H54 (cell line): ENCODE measurements around the gene HERPUD2.

Experiments
- DNase-seq: peaks from one replicate; pipeline ENCODE4 v3.0.0; 2011; ENCODE audit warnings: low spot score, mixed read lengths; ENCODE audit not compliant: insufficient read length
- FAIRE-seq: peaks from 3 replicates; lab custom pipeline; 2011; peaks lifted over from hg19 to GRCh38; lab: Jason Lieb, UNC
- POLR2A ChIP-seq: IDR thresholded peaks from 2 replicates; pipeline ENCODE4 v1.6.1; 2011; ENCODE audit warnings: low read depth, mild to moderate bottlenecking, low read length

Gene HERPUD2

GRCh38 chr7:35647171-35647574 lies 47.8 kb downstream of the HERPUD2 start:
- no peak for DNase-seq
- FAIRE-seq = peak; percentile 15
- no peak for TF ChIP-seq POLR2A

- DNase-seq (no peak), FAIRE-seq (no peak)
- no peak for TF ChIP-seq POLR2A
These were observed 48.5 kb downstream of the HERPUD2 start for GRCh38 chr7:35646289-35647023.

GRCh38 chr7:35645691-35646090 lies 49.2 kb downstream of the HERPUD2 start:
- no peak for TF ChIP-seq POLR2A
- DNase-seq (no peak), FAIRE-seq (peak; percentile 30)

- FAIRE-seq = peak; percentile 97
- DNase-seq = peak; percentile 15
- no peak for TF ChIP-seq POLR2A
These were observed 64.6 kb downstream of the HERPUD2 start for GRCh38 chr7:35630024-35630972.

DNA sequence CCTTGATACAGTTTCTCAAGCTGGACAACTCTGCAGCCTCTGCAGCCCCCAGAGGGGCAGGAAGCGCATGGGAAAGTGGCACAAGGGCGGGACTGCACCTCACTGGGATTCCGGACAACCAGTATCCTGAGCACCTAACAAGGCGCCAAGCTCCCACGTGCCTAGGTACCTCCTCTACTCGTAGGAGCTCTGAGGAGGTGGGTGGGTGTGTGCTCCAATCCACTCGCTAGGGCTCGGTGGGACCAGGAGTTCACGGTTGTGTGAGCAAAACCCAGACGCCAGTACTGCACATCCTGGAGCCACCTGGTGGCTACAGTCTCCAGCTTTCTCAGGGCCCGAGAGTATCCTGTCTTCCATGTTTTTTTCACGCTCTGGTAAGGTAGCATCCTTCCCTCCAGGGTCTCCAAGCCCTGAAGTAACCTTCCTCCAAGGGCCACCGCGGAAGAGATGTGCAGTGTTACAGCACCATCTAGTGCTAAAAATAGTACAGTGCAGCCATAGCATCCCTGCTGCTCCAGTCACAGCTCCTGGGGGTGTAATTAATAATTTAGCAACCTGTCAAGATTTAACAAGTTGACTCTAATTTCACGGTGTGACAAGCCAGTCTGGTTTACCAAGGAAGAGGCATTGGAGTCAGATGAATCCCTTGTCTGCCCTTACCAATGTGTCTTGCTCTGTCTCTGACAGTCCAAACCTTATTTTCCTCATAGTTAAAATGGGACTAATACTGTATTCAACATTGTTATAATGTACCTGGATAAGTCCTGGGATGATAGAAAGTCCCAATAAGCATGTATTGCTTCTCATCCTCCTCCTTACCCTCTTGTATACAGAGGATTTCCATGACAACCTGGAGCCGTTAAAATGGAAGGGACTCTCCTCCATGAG lies 70.4 kb downstream of the HERPUD2 start:
- FAIRE-seq (peak; percentile 93), DNase-seq (peak; percentile 50)

GRCh38 chr7:35623381-35623780 lies 71.6 kb downstream of the HERPUD2 start:
- DNase-seq (no peak), FAIRE-seq (no peak)
- no peak for TF ChIP-seq POLR2A

More for the DNA sequence above, 70.4 kb downstream of the HERPUD2 start:
- no peak for TF ChIP-seq POLR2A

GRCh38 chr7:35619863-35620262 lies 75.1 kb downstream of the HERPUD2 start:
- no peak for TF ChIP-seq POLR2A
- no peak for FAIRE-seq

GRCh38 chr7:35617041-35617440 lies 77.9 kb downstream of the HERPUD2 start:
- no peak for FAIRE-seq
- DNase-seq = no peak
- no peak for TF ChIP-seq POLR2A

More at GRCh38 chr7:35619863-35620262, 75.1 kb downstream of the HERPUD2 start:
- no peak for DNase-seq

GRCh38 chr7:35613150-35613549 lies 81.8 kb downstream of the HERPUD2 start:
- DNase-seq = no peak
- no peak for TF ChIP-seq POLR2A
- FAIRE-seq = no peak

- DNase-seq (peak; percentile 40), FAIRE-seq (no peak)
- no peak for TF ChIP-seq POLR2A
These were observed 89.2 kb downstream of the HERPUD2 start for GRCh38 chr7:35605760-35606159.

DNA sequence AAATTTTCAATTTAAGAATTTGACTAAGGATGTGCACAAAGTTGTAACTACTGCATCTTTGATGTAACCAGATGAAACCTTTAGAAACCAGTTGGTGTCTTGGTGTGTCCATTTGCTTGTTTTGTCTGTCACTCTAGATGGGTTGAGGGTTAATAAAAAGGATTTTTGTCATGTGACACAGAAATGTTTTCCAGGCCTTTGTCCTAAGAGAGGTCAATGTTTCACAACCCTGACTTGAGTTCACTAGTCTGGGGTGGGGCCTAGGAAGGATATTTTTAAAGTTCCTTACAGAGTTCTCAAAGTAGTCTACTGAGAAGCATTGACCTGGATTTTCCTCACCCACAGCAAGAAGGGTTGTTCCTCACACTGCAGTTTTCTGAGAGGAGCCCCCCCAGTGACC lies 90.3 kb downstream of the HERPUD2 start:
- DNase-seq (no peak), FAIRE-seq (no peak)
- no peak for TF ChIP-seq POLR2A

DNA sequence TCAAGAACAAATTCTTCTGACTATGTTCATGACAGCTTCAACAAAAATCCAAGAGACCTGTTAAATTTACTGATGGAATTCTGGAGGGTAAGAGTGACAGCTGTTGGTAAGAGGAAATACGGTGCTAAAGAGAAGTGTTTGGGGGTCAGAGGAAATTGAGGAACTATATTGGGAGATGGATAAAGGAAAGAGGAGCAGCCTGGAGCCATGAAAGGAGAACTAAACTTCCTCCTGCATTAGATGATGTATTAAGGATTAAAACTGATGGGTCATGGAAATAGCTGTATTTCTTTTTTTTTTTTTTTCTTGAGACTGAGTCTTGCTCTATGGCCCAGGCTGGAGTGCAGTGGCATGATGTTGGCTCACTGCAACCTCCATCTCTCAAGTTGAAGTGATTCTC lies 95.3 kb downstream of the HERPUD2 start:
- no peak for TF ChIP-seq POLR2A
- no peak for FAIRE-seq

GRCh38 chr7:35599061-35599460 lies 95.9 kb downstream of the HERPUD2 start:
- no peak for TF ChIP-seq POLR2A
- DNase-seq = no peak
- no peak for FAIRE-seq

More for the DNA sequence above, 95.3 kb downstream of the HERPUD2 start:
- no peak for DNase-seq

- TF ChIP-seq POLR2A = no peak
- FAIRE-seq (peak; percentile 72), DNase-seq (peak; percentile 44)
These were observed 98.9 kb downstream of the HERPUD2 start for GRCh38 chr7:35596061-35596460.
